Superior temporal gyrus (tissue), 1 donor: ENCODE measurements around the gene NFYB.
A peak's percentile ranks its signal among the peaks of the same experiment; 100 is the strongest.
"Not testable (repeated sequence)": the region's sequence is repeated elsewhere in the genome, so short reads cannot be mapped to it uniquely, and the experiment has no call there.

Experiments
- DNase-seq: peaks from one replicate; pipeline ENCODE4 v3.0.0-alpha.2; 2016; ENCODE audit errors: extremely low spot score

The NFYB gene

GRCh38 chr12:104137902-104138796 lies at the start of gene NFYB:
Gene NFYB (minus strand): TSS chr12:104138210. CDS start chr12:104135453, 2,757 bp downstream.
- peak; percentile 97 for DNase-seq

DNA sequence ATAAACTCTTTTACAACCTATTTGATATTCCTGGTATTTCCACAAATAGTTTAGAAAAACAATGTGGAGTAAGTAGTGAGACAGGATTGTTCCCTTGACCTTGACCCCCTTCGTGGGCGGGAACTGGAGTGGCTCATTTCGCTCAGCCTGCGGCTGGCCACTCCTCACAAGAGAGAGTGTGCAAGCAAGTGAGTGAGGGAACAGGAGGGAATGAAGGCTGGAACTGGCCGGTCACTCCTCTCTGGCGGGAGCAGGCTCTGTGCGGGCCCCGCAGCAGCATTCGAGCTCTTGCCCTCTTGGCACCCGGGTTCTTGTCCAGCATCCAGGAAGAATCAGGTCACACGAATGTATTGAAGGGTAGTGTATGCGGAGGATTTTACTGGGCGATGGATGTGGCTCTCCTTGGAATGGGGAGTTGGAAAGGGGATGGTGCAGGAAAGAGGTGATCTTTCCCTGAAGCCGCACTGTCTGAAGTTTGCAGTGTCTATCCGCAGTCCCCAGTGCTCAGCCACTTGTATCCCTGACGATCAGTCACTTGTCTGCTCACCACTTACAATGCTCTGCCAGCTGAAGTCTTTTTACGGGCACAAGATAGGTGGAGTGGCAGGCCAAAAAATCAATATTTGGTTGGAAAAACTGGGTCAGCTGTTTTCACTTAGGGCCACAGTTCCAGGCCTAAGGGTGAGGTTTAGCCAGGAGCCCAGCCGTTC lies 49.6 kb upstream of the NFYB start:
- DNase-seq = no peak

DNA sequence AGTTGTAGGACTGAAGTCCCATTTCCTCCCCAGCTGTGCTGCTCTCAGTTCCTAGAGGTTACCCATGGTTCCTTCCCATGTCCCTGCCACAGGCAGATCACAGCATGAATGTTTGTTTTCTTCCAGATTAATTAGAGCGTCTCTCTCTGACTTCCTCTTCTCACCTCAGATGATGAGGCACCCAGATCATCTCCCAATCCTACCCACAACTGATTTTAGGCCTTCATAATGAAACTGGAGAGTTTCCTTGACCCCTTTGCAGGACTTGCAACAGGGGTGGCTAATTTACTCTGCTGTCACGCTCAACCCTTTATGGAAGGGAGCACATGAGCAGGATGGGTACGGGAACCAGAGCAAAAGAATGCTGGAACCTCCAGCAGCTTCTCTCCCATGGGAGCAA lies 45.4 kb upstream of the NFYB start:
- no peak for DNase-seq

DNA sequence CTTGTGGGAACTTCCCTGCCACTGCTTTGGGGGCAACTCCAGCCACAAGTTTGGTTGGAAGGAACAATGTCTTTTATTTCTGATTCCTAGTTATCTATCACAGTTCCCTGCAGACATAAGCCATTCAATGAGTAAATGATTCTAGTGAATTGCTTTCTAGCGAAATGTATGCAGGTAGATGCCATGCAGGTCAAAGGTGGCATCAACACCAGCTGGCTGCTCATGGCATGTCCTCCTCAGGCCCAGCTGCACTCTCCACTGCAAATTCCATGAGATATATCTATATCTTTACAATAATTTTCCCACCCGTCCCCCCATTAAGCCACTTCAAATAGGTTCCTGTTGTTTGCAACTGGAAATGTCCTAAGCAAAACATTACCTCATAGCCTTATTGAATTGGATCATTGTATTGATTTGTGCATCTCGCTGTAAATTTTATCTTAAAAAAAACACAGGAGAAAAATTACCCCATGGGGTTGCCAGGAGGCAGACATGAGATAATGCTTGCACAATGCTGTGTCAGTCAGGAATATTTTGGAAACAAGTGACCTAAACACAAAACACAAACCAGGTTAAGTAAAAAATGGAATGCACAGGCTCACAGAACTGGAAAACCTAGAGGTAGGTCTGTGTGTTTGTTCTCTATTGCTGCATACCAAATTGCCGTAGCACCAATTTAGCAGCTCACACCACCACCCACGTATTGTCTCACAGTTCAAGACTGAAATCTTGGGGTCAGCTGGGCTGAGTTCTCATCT lies 44.8 kb upstream of the NFYB start:
- DNase-seq = no peak

DNA sequence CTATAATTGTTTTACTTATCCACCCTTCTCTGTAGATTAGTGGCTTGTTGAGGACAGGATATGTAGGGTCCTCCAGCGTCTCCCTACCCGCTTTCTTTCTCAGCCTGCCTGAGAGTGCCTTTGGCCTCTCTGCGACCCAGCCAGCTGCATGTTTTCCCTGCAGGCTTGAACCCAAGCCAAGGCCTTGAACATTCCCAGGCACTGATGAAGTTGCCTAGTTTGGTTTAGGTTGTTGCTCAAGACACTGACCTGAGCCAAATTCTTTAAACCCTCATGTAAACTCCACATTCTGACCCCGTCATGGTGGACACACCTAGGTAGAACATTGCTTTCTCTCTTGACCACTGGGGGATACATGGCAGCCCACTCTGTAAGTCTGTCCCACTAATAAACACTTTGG lies 44.1 kb upstream of the NFYB start:
- no peak for DNase-seq

GRCh38 chr12:104181313-104181712 lies 43.3 kb upstream of the NFYB start:
- no peak for DNase-seq

- no peak for DNase-seq
Measured at GRCh38 chr12:104180374-104180773, 42.4 kb upstream of the NFYB start.

GRCh38 chr12:104177663-104178501 lies 39.9 kb upstream of the NFYB start:
- DNase-seq = no peak

DNA sequence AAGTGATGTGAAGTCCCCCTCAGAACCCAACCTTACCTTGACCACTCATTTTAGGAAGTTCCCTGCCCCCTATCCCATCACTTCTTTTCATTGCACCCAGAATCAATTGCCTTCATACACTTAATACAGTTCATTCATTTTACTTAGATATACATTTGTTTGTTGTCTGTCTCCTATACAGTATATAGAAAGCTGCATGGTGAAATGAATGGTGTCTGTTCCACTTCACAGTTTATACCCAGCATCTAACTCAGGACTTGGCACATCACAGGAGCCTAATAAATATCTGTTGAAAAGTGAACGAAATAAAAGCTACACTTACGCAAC lies 39.3 kb upstream of the NFYB start:
- no peak for DNase-seq

DNA sequence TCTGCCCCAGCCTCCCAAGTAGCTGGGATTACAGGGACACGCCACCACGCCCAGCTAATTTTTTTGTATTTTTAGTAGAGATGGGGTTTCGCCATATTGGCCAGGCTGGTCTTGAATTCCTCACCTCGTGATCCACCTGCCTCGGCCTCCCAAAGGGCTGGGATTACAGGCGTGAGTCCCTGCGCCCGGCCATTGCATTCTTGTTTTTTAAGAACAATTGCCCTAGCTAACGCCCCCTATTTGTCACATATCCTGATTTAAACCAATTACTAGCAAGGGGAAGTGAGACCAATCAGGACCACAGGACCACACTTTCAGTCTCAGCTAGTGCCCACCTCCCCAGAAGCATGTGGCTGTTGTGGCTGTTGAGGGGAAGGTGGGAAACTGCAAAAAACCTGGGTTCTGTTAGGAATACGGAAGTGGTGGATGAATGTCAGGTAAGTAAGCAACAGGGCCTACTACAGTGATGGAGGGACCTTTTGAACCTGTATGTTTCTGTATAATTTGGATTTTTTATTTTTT lies 37.8 kb upstream of the NFYB start:
- no peak for DNase-seq

- not testable (repeated sequence) for DNase-seq
Measured at GRCh38 chr12:104173804-104174203, 35.8 kb upstream of the NFYB start.

DNA sequence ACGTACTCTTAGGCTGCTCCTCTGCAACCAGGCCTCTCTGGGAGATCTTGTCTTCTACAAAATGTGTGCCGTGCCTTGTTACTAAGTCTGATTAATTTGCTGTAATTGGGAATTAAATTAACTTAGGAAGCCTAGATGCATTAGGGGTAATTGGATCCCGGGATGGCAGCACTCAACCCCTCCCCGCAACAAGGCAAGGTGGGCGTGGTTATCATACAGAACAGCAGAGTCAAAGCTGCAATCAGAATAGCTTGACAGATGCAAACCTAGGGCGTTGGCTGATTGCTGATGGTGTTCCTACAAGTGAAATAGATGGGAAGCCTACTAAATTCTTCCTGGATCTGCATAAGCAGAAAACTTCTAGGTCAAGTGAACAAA lies 34.5 kb upstream of the NFYB start:
- DNase-seq = no peak

DNA sequence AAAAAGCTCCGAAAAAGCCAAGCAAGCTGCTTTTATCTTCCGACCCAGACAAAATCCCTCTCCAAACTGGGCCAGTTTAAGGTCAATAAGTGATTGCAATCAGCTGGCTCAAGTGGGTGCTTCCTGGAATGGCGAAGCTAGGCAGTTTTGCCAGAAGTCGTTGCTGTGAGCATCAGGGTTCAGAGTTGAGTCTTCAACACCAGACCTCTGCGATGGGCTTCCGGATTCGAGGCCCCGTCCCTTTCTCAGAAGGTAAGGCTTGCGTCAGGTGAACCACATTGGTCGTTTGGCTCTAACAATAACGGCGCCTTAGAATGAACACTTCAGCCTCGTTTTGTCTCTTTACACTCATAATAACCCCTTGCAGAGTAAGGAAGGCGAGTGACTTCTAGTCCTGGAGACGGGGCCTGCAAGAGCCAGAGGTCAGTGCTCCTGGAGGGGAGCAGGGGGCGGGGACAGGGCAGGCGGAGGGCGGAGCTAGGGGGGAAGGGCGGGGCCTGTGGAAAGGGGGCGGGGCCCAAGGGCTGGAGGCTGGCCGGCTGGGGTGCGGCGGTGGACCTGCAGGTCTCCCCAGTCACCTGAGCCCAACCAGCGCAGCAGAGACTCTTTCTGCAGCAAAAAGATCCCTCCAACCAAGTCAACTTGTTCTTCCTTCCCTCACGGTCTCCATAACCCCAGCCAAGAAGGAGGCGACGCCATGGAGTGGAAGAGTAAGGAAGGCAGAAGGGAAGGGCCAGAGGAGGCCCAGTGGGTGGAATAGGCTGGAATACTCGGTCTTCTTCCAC lies 34.0 kb upstream of the NFYB start:
- no peak for DNase-seq

DNA sequence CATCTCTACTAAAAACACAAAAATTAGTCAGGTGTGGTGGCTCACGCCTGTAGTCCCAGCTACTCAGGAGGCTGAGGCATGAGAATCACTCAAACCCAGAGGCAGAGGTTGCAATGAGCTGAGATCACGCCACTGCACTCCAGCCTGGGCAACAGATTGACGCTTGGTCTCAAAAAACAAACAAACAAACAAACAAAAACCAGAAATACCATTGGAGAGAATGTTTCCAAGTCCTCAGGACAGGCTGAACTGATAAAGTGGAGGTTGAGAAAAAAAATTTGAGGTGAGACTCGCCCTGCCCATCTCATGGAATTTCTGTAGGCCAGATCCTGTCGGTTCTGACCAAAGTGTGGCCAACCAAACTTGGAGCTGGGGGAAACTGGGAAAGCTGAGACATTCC lies 30.6 kb upstream of the NFYB start:
- DNase-seq = no peak

- DNase-seq = no peak
Measured at GRCh38 chr12:104167519-104168458, 29.8 kb upstream of the NFYB start.

- no peak for DNase-seq
Measured at GRCh38 chr12:104166465-104166864, 28.5 kb upstream of the NFYB start.

GRCh38 chr12:104165801-104166200 lies 27.8 kb upstream of the NFYB start:
- no peak for DNase-seq

- DNase-seq = no peak
Measured at GRCh38 chr12:104164634-104165033, 26.6 kb upstream of the NFYB start.

GRCh38 chr12:104163631-104164030 lies 25.6 kb upstream of the NFYB start:
- no peak for DNase-seq
